HG02973 (cell line): ENCODE results near the gene KRT5.
"Not testable (repeated sequence)": the region's sequence is repeated elsewhere in the genome, so short reads cannot be mapped to it uniquely, and the experiment has no call there.

Source experiments
- ATAC-seq: cut with Tn5 transposase; IDR thresholded peaks from one replicate; pipeline ENCODE4 v1.9.1; 2021; ENCODE audit warnings: moderate library complexity; ENCODE audit not compliant: unreplicated experiment

The KRT5 gene

GRCh38 chr12:52522346-52523011 lies 2.3 kb upstream of the KRT5 start:
- no peak for ATAC-seq

- ATAC-seq: no peak
Measured at GRCh38 chr12:52521568-52522266, 1.5 kb upstream of the KRT5 start.

- ATAC-seq: no peak
Measured at GRCh38 chr12:52521175-52521567, 977 bp upstream of the KRT5 start.

- ATAC-seq: no peak
Measured at GRCh38 chr12:52519387-52519703, 849 bp downstream of the KRT5 start.

GRCh38 chr12:52518574-52519386 lies 1.4 kb downstream of the KRT5 start:
- no peak for ATAC-seq

- ATAC-seq: no peak
Measured at GRCh38 chr12:52517888-52518287, 2.3 kb downstream of the KRT5 start.

GRCh38 chr12:52517005-52517835 lies 3.0 kb downstream of the KRT5 start:
- ATAC-seq: no peak

GRCh38 chr12:52515927-52516831 lies 4.0 kb downstream of the KRT5 start:
- ATAC-seq: no peak

GRCh38 chr12:52515319-52515646 lies 4.9 kb downstream of the KRT5 start:
- ATAC-seq: no peak

- no peak for ATAC-seq
Measured at GRCh38 chr12:52514471-52515318, 5.5 kb downstream of the KRT5 start.

- ATAC-seq: no peak
Measured at GRCh38 chr12:52513736-52514135, 6.5 kb downstream of the KRT5 start.

GRCh38 chr12:52508211-52508610 lies 12.0 kb downstream of the KRT5 start:
- ATAC-seq: no peak

- no peak for ATAC-seq
Measured at GRCh38 chr12:52506858-52507715, 13.1 kb downstream of the KRT5 start.

GRCh38 chr12:52502877-52503276 lies 17.3 kb downstream of the KRT5 start:
- no peak for ATAC-seq

- no peak for ATAC-seq
Measured at GRCh38 chr12:52501490-52501889, 18.7 kb downstream of the KRT5 start.

- not testable (repeated sequence) for ATAC-seq
Measured at GRCh38 chr12:52500574-52500973, 19.6 kb downstream of the KRT5 start.

GRCh38 chr12:52499806-52500560 lies 20.2 kb downstream of the KRT5 start:
- ATAC-seq: no peak

GRCh38 chr12:52498946-52499345 lies 21.2 kb downstream of the KRT5 start:
- no peak for ATAC-seq
